Right atrium auricular region (tissue), 2 donors: ENCODE measurements around the gene SMIM31. TPM values are rescaled to one million over a fixed set of nuclear protein-coding genes. Genes with fewer than 3 reads are reported as not detected.

ENCODE experiments used
- total RNA-seq, 2 donors: library from RNA; depleted of rRNA; stranded (reverse); fragments of >200 nt; gene quantifications; one replicate each; pipeline ENCODE4 v1.1.0, GENCODE V29; 2016

Gene SMIM31
- total RNA-seq, 2 donors from 2014 or later: not detected

Other genes with a start within 250 kb of the SMIM31 start
- not detected for gene APELA, start 123.0 kb downstream of the SMIM31 start, total RNA-seq
- 1 to 10 TPM in 1 of 2 donors, under 1 TPM in 1; 0.79 to 1.1 TPM for gene TRIM61, start 223.5 kb downstream of the SMIM31 start, total RNA-seq